SU-DHL-6 (cell line): Measurements from ENCODE around the gene CHTOP.

Experiments used
- EZH2phosphoT487 ChIP-seq: fragments of 200-600 bp; sonication (generic), shearing (Covaris generic); conservative IDR thresholded peaks from 2 replicates; pipeline ENCODE4 v1.6.1; 2018; ENCODE audit warnings: mild to moderate bottlenecking, antibody characterized with exemption, low read length, moderate library complexity, mixed read lengths
- TF ChIP-seq, protein P1 (sequence below): fragments of 200-600 bp; sonication (generic); IDR thresholded peaks from one replicate; pipeline ENCODE4 v1.5.1; 2017; ENCODE audit warnings: antibody characterized with exemption, mild to moderate bottlenecking, low read length, moderate library complexity; ENCODE audit not compliant: insufficient read depth, poor library complexity, severe bottlenecking

- TF ChIP-seq, protein P1, sequence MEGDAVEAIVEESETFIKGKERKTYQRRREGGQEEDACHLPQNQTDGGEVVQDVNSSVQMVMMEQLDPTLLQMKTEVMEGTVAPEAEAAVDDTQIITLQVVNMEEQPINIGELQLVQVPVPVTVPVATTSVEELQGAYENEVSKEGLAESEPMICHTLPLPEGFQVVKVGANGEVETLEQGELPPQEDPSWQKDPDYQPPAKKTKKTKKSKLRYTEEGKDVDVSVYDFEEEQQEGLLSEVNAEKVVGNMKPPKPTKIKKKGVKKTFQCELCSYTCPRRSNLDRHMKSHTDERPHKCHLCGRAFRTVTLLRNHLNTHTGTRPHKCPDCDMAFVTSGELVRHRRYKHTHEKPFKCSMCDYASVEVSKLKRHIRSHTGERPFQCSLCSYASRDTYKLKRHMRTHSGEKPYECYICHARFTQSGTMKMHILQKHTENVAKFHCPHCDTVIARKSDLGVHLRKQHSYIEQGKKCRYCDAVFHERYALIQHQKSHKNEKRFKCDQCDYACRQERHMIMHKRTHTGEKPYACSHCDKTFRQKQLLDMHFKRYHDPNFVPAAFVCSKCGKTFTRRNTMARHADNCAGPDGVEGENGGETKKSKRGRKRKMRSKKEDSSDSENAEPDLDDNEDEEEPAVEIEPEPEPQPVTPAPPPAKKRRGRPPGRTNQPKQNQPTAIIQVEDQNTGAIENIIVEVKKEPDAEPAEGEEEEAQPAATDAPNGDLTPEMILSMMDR: peak; percentile 83
- no peak for TF ChIP-seq EZH2phosphoT487
Measured at GRCh38 chr1:153677718-153678518, 44.1 kb downstream of the CHTOP start.
